Activated naive CD8-positive, alpha-beta T cell treated with anti-CD3 and anti-CD28 coated beads, Interleukin-2, amount 50 U/mL, for 24 hours (primary cell): Measurements from ENCODE around the gene AGBL1.

Source experiments
- ATAC-seq: fragments of 150-1000 bp; cut with Tn5 transposase; one replicate; pipeline ENCODE4 v1.10.0; 2021
- DNase-seq: peaks from one replicate; pipeline ENCODE4 v3.0.0; 2021
- H3K27ac Mint-ChIP-seq: one replicate; pipeline ENCODE4 v1.8.0; 2021; ENCODE audit warnings: mild to moderate bottlenecking, mixed read lengths
- H3K27me3 Mint-ChIP-seq: one replicate; pipeline ENCODE4 v1.8.0; 2021; ENCODE audit warnings: mixed read lengths
- H3K36me3 Mint-ChIP-seq: one replicate; pipeline ENCODE4 v1.8.0; 2021; ENCODE audit warnings: low read depth, mixed read lengths
- H3K4me1 Mint-ChIP-seq: one replicate; pipeline ENCODE4 v1.8.0; 2021; ENCODE audit warnings: mixed read lengths
- H3K4me3 Mint-ChIP-seq: one replicate; pipeline ENCODE4 v1.8.0; 2021; ENCODE audit warnings: mild to moderate bottlenecking, moderate library complexity, mixed read lengths
- H3K9me3 Mint-ChIP-seq: one replicate; pipeline ENCODE4 v1.8.0; 2021; ENCODE audit warnings: mixed read lengths

Gene AGBL1

DNA sequence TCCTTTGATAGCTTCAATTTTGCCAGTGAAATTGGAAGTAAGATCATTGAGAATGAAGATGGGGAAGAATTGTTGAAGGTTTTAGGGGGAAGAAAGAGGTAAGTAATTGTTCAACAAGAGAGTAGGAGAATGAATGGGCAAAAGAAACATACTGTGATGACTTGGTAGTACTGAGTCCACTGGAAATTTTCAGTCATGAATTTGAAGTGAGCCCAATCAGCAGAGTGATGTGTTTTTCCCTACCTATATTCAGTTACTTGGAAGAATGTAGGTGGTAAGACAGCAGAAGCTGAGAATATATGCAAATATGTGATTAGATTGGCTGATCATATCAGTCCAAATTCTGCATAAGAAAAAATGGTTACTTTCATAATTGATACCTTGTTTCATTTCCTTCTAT lies 569.6 kb downstream of the AGBL1 start:
- H3K9me3 Mint-ChIP-seq, result peaks cover 9% of the 10 kb centered on the region
- H3K27me3 Mint-ChIP-seq, result no peaks in the 10 kb centered on the region

DNA sequence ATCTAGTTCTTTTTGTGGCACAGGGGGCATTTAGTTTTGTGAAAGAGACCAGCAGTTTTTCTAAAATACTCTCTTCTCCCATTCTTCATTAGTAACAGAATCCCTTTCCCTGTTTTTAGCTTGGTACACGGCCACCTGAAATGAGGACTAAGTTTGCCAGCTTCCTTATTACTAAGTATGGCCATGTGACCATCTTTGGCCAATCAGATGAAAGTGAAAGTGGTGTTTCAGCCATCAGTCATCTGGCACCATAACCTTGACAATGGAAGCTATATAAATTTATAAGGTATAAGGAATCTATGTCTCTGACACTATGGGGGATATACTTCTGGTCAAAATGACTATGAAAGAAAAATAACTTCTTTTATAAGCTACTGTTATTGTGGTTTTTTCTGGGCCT lies 570.4 kb downstream of the AGBL1 start:
- peaks cover 2% of the 10 kb centered on the region for H3K36me3 Mint-ChIP-seq
- H3K27me3 Mint-ChIP-seq, result no peaks in the 10 kb centered on the region
- H3K27ac Mint-ChIP-seq, result peak overlapping the region; percentile 92
- no peak for DNase-seq
- peak overlapping the region; percentile 37 for H3K4me3 Mint-ChIP-seq
- ATAC-seq, result no peak
- peaks cover 68% of the 10 kb centered on the region for H3K4me1 Mint-ChIP-seq
- H3K9me3 Mint-ChIP-seq, result peaks cover 9% of the 10 kb centered on the region

More for the DNA sequence above, 569.6 kb downstream of the AGBL1 start:
- no peak overlapping the region for H3K4me3 Mint-ChIP-seq
- peaks cover 2% of the 10 kb centered on the region for H3K36me3 Mint-ChIP-seq
- ATAC-seq, result peak; percentile 65
- peak overlapping the region; percentile 92 for H3K27ac Mint-ChIP-seq
- peaks cover 61% of the 10 kb centered on the region for H3K4me1 Mint-ChIP-seq
- no peak for DNase-seq

- H3K27ac Mint-ChIP-seq, result peak overlapping the region; percentile 89
- ATAC-seq (peak; percentile 29), DNase-seq (no peak)
- H3K36me3 Mint-ChIP-seq, result peaks cover 2% of the 10 kb centered on the region
- H3K9me3 Mint-ChIP-seq, result peaks cover 9% of the 10 kb centered on the region
- peak overlapping the region; percentile 61 for H3K4me3 Mint-ChIP-seq
- no peaks in the 10 kb centered on the region for H3K27me3 Mint-ChIP-seq
- H3K4me1 Mint-ChIP-seq, result peaks cover 69% of the 10 kb centered on the region
These were observed 573.9 kb downstream of the AGBL1 start for GRCh38 chr15:86653344-86654197.

DNA sequence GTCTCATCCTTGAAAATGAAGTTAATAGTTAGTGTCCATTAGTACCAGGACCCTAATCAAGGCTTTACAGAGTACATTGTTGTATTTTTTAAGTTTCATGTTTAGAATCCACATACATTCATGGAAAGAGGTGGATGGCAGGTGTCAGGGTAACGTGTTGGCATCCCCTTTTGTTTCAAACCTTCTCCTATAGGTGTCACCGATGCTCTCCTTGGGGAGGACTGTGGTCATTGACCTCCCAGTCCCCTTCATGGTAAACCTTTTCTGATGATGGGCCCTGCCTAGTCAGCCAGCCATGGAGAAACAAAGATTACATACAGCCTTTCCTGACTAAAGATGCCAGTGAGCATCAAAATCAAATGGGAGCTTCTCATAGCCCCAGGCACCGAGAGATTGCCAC lies 574.8 kb downstream of the AGBL1 start:
- H3K9me3 Mint-ChIP-seq, result peaks cover 9% of the 10 kb centered on the region
- DNase-seq, result no peak
- peak overlapping the region; percentile 27 for H3K27ac Mint-ChIP-seq
- H3K36me3 Mint-ChIP-seq, result peaks cover 2% of the 10 kb centered on the region
- H3K27me3 Mint-ChIP-seq, result no peaks in the 10 kb centered on the region
- peaks cover 69% of the 10 kb centered on the region for H3K4me1 Mint-ChIP-seq
- ATAC-seq, result no peak
- H3K4me3 Mint-ChIP-seq, result no peak overlapping the region

GRCh38 chr15:86657305-86657704 lies 577.6 kb downstream of the AGBL1 start:
- no peak for DNase-seq
- H3K4me3 Mint-ChIP-seq, result no peak overlapping the region
- H3K4me1 Mint-ChIP-seq, result peaks cover 41% of the 10 kb centered on the region
- H3K27ac Mint-ChIP-seq, result no peak overlapping the region
- H3K9me3 Mint-ChIP-seq, result no peaks in the 10 kb centered on the region
- H3K27me3 Mint-ChIP-seq, result no peaks in the 10 kb centered on the region
- ATAC-seq, result no peak
- H3K36me3 Mint-ChIP-seq, result no peaks in the 10 kb centered on the region

DNA sequence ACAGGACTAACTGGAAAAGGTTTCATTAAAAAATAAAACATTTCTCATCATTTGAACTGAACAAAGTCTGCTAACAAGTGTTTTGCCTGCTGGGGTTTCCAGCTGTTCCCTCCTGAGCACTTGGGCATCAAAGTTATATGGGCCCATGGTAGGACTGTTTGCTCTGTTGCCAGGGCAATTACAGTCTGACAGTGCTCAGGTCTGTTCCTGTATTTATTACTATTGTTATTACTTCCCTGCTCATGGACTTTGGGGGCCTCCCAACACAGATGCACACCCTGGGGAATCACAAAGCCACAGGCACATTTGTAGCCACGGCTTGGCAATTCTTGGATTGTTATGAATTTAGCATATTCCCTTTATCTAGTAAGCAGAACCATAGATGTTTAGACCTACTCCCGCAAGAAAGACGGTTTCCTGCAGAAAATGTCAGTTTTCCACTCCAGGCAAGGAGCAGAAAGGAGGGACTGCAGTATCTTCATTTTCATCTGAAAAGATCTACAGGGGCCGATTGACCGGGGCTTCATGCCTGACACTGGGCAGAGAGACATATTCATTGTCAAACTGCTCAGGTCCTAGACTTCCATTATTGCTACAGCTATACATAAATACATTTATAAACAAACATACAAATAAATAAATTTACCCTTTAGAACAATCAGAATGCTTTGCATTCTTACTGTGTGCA lies 580.2 kb downstream of the AGBL1 start:
- Mint-ChIP-seq H3K4me3 (no peak overlapping the region), H3K27ac (no peak overlapping the region), H3K36me3 (no peaks in the 10 kb centered on the region), H3K27me3 (no peaks in the 10 kb centered on the region), H3K4me1 (peaks cover 18% of the 10 kb centered on the region), H3K9me3 (no peaks in the 10 kb centered on the region)
- ATAC-seq, result no peak
- DNase-seq, result no peak

GRCh38 chr15:86661580-86661979 lies 581.9 kb downstream of the AGBL1 start:
- peaks cover 4% of the 10 kb centered on the region for H3K4me1 Mint-ChIP-seq
- H3K9me3 Mint-ChIP-seq, result peaks cover 3% of the 10 kb centered on the region
- ATAC-seq (no peak), DNase-seq (no peak)
- H3K4me3 Mint-ChIP-seq, result no peak overlapping the region
- no peaks in the 10 kb centered on the region for H3K27me3 Mint-ChIP-seq
- no peaks in the 10 kb centered on the region for H3K36me3 Mint-ChIP-seq
- H3K27ac Mint-ChIP-seq, result no peak overlapping the region

GRCh38 chr15:86663304-86663703 lies 583.6 kb downstream of the AGBL1 start:
- no peak overlapping the region for H3K27ac Mint-ChIP-seq
- H3K27me3 Mint-ChIP-seq, result no peaks in the 10 kb centered on the region
- H3K4me3 Mint-ChIP-seq, result no peak overlapping the region
- H3K9me3 Mint-ChIP-seq, result peaks cover 3% of the 10 kb centered on the region
- ATAC-seq, result no peak
- DNase-seq, result no peak
- no peaks in the 10 kb centered on the region for H3K36me3 Mint-ChIP-seq
- peaks cover 2% of the 10 kb centered on the region for H3K4me1 Mint-ChIP-seq

- peaks cover 2% of the 10 kb centered on the region for H3K4me1 Mint-ChIP-seq
- DNase-seq (no peak), ATAC-seq (no peak)
- H3K4me3 Mint-ChIP-seq, result no peak overlapping the region
- peaks cover 3% of the 10 kb centered on the region for H3K9me3 Mint-ChIP-seq
- no peaks in the 10 kb centered on the region for H3K36me3 Mint-ChIP-seq
- no peaks in the 10 kb centered on the region for H3K27me3 Mint-ChIP-seq
- no peak overlapping the region for H3K27ac Mint-ChIP-seq
These were observed 584.3 kb downstream of the AGBL1 start for GRCh38 chr15:86663979-86664378.

GRCh38 chr15:86664581-86664980 lies 584.9 kb downstream of the AGBL1 start:
- no peak overlapping the region for H3K27ac Mint-ChIP-seq
- H3K9me3 Mint-ChIP-seq, result peaks cover 6% of the 10 kb centered on the region
- H3K36me3 Mint-ChIP-seq, result no peaks in the 10 kb centered on the region
- peaks cover 2% of the 10 kb centered on the region for H3K4me1 Mint-ChIP-seq
- ATAC-seq (no peak), DNase-seq (no peak)
- H3K4me3 Mint-ChIP-seq, result no peak overlapping the region
- H3K27me3 Mint-ChIP-seq, result no peaks in the 10 kb centered on the region

GRCh38 chr15:86676002-86676401 lies 596.3 kb downstream of the AGBL1 start:
- Mint-ChIP-seq H3K4me1 (peaks cover 28% of the 10 kb centered on the region), H3K9me3 (peaks cover 6% of the 10 kb centered on the region), H3K27ac (peak overlapping the region; percentile 20), H3K36me3 (no peaks in the 10 kb centered on the region), H3K4me3 (no peak overlapping the region), H3K27me3 (no peaks in the 10 kb centered on the region)
- no peak for DNase-seq
- ATAC-seq, result peak; percentile 63

- Mint-ChIP-seq H3K9me3 (peaks cover 6% of the 10 kb centered on the region), H3K4me1 (peaks cover 28% of the 10 kb centered on the region), H3K27me3 (no peaks in the 10 kb centered on the region), H3K36me3 (no peaks in the 10 kb centered on the region), H3K27ac (no peak overlapping the region), H3K4me3 (no peak overlapping the region)
- no peak for ATAC-seq
- DNase-seq, result no peak
These were observed 597.6 kb downstream of the AGBL1 start for GRCh38 chr15:86677278-86677677.

DNA sequence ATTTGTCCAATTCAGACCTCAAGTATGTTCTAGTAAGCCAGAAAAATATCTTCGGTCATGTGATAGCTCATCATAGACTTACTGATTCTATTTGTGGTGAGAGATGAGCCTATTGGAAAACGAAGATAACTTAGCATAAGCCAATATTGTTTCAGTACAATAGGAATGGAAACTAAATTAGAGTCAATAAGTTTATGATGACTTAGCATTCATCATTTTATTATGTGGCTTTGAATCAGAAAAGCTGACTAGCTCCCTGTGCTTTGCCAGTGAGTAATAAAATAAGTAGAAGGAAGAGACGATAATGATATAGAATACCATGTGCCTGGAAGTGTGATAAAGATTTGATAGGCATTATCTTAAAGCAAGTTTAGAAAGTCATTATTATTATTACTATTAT lies 605.6 kb downstream of the AGBL1 start:
- H3K4me1 Mint-ChIP-seq, result peaks cover 6% of the 10 kb centered on the region
- H3K27me3 Mint-ChIP-seq, result no peaks in the 10 kb centered on the region
- ATAC-seq, result no peak
- H3K36me3 Mint-ChIP-seq, result no peaks in the 10 kb centered on the region
- H3K9me3 Mint-ChIP-seq, result peaks cover 8% of the 10 kb centered on the region
- H3K27ac Mint-ChIP-seq, result no peak overlapping the region
- DNase-seq, result no peak
- no peak overlapping the region for H3K4me3 Mint-ChIP-seq

- no peak overlapping the region for H3K27ac Mint-ChIP-seq
- H3K4me3 Mint-ChIP-seq, result no peak overlapping the region
- H3K9me3 Mint-ChIP-seq, result peaks cover 5% of the 10 kb centered on the region
- DNase-seq, result no peak
- H3K36me3 Mint-ChIP-seq, result no peaks in the 10 kb centered on the region
- ATAC-seq, result no peak
- H3K4me1 Mint-ChIP-seq, result peaks cover 9% of the 10 kb centered on the region
- peaks cover 3% of the 10 kb centered on the region for H3K27me3 Mint-ChIP-seq
These were observed 609.3 kb downstream of the AGBL1 start for GRCh38 chr15:86689006-86689405.

GRCh38 chr15:86690566-86690965 lies 610.9 kb downstream of the AGBL1 start:
- DNase-seq, result no peak
- Mint-ChIP-seq H3K27me3 (peaks cover 3% of the 10 kb centered on the region), H3K4me1 (peaks cover 7% of the 10 kb centered on the region), H3K4me3 (no peak overlapping the region), H3K36me3 (no peaks in the 10 kb centered on the region), H3K27ac (no peak overlapping the region), H3K9me3 (peaks cover 3% of the 10 kb centered on the region)
- peak; percentile 36 for ATAC-seq
